Right lobe of liver (tissue), 6 donors: ENCODE measurements around the gene DUSP5. TPM values are rescaled to one million over a fixed set of nuclear protein-coding genes. Genes with fewer than 3 reads are reported as not detected.

Experiments
- ATAC-seq, 4 donors: fragments of 200-7000 bp; cut with Tn5 transposase; one replicate each; pipeline ENCODE4 v1.9.1; 2020; ENCODE audit warnings: mild to moderate bottlenecking in 4 of 4, moderate library complexity in 4 of 4
- DNase-seq, 3 donors: peaks; one replicate each; pipeline ENCODE4 v3.0.0-alpha.2; 2020
- H3K27ac ChIP-seq, 3 donors: fragments of 200-600 bp; one replicate each; pipeline ENCODE4 v1.8.0; 2022
- H3K27me3 ChIP-seq, 2 donors: fragments of 200-600 bp; one replicate each; pipeline ENCODE4 v1.8.0; 2022
- H3K36me3 ChIP-seq, 4 donors: fragments of 200-600 bp; sonication (generic) in 1 of 4; one replicate each; pipeline versions ENCODE4 v1.5.1 to v1.8.0; 2017 to 2022; ENCODE audit warnings: control low read depth in 1 of 4
- H3K4me1 ChIP-seq, 4 donors: fragments of 200-600 bp; sonication (generic) in 1 of 4; one replicate each; pipeline versions ENCODE4 v1.5.1 to v1.8.0; 2017 to 2022; ENCODE audit warnings: control low read depth in 1 of 4
- H3K4me3 ChIP-seq, 3 donors: fragments of 200-600 bp; one replicate each; pipeline ENCODE4 v1.8.0; 2022
- H3K9me3 ChIP-seq, 4 donors: fragments of 200-600 bp; sonication (generic) in 1 of 4; one replicate each; pipeline versions ENCODE4 v1.5.1 to v1.8.0; 2017 to 2022; ENCODE audit warnings: control low read depth in 1 of 4
- CTCF ChIP-seq, 4 donors: fragments of 200-600 bp in 3 of 4; fragments of 450-650 bp in 1 of 4; IDR thresholded peaks; one replicate each; pipeline versions ENCODE4 v1.5.1 to v1.8.0; 2016 to 2022; ENCODE audit warnings: antibody characterized with exemption in 4 of 4, mild to moderate bottlenecking in 2 of 4
- POLR2A ChIP-seq: fragments of 450-650 bp; IDR thresholded peaks from one replicate; pipeline ENCODE4 v1.6.1; 2017; ENCODE audit warnings: antibody characterized with exemption, mild to moderate bottlenecking
- WGBS: methylation state at CpG from one replicate; pipeline ENCODE4 v1.1.6; 2018; ENCODE audit warnings: low coverage, low lambda C conversion rate; ENCODE audit not compliant: insufficient coverage; ENCODE audit errors: missing lambda C conversion rate; 5-methylcytosine and 5-hydroxymethylcytosine counted together
- intact Hi-C, 2 donors: fragments of 100-400 bp; cut with DNase I; formaldehyde crosslinking; loops; one replicate each; pipeline versions ENCODE4 v1.11.2 to v1.14.1; 2022
- long read RNA-seq: library from polyadenylated mRNA; unstranded; transcript quantifications from one replicate; pipeline ENCODE4 v2.0.0, GENCODE V29; 2019
- total RNA-seq, 6 experiments: library from RNA; depleted of rRNA in 2 of 6; stranded (reverse); fragments of >200 nt in 2 of 6; fragmentation: NEBNext Ultra II Directional in 3 of 6; extraction: Animal tissue kit (Norgen Biotek cat#: 25700) in 3 of 6; gene quantifications; one replicate each; pipeline versions ENCODE4 v1.1.0 to v1.2.4, GENCODE V29; 2016 to 2023
- donor health status: DM: no; HTN: yes; CAD: no.
- donor health status: DM: no; HTN: no; CAD: no.
- donor health status: DM: no; HTN: no; CAD: no.
- donor health status: DM: no; HTN: yes; CAD: no.
- donor health status: DM: no; HTN: yes; CAD: no.

DUSP5 gene, protein sequence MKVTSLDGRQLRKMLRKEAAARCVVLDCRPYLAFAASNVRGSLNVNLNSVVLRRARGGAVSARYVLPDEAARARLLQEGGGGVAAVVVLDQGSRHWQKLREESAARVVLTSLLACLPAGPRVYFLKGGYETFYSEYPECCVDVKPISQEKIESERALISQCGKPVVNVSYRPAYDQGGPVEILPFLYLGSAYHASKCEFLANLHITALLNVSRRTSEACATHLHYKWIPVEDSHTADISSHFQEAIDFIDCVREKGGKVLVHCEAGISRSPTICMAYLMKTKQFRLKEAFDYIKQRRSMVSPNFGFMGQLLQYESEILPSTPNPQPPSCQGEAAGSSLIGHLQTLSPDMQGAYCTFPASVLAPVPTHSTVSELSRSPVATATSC
- 10 to 100 TPM in 3 of 6 experiments, 1 to 10 TPM in 3; 2.3 to 47.7 (median 10.8) TPM for total RNA-seq
- long read RNA-seq, result 0 reads

DNA sequence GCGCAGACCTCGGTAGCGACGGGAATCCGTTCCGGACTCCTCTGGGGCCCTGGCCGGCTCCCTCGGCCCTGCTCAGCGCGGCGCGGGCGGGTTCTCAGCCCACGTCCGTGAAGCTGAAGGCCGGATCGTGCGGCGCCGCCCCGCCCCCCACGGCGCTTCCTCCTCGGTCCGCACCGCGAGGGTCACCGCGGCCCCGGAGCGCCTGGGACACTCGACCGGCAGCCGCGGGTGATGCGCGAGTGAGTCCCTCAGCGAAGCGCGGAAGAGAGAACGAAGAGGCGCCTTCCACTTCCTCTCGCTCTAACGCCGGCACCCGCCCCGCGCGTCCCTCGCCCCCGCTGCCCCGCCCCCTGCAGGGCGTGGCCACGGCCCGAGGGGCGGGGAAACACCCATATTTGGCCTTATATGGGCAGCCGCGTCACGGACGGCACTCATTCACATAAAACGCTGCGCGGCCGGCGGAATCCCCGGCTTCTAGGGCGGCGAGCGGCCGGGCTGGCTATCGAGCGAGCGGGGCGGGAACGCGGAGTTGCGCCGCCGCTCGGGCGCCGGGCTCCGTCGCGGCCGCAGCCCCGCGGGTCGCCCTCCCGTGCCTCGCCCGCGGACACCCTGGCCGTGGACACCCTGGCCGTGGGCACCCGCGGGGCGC lies at the start of gene DUSP5:
Gene DUSP5, plus strand, starts transcription at position 470 of the 649 bp plus-strand sequence. CDS start 215 bp downstream, outside the sequence.
- H3K27me3 ChIP-seq, result no peaks in the 10 kb centered on the region

DNA sequence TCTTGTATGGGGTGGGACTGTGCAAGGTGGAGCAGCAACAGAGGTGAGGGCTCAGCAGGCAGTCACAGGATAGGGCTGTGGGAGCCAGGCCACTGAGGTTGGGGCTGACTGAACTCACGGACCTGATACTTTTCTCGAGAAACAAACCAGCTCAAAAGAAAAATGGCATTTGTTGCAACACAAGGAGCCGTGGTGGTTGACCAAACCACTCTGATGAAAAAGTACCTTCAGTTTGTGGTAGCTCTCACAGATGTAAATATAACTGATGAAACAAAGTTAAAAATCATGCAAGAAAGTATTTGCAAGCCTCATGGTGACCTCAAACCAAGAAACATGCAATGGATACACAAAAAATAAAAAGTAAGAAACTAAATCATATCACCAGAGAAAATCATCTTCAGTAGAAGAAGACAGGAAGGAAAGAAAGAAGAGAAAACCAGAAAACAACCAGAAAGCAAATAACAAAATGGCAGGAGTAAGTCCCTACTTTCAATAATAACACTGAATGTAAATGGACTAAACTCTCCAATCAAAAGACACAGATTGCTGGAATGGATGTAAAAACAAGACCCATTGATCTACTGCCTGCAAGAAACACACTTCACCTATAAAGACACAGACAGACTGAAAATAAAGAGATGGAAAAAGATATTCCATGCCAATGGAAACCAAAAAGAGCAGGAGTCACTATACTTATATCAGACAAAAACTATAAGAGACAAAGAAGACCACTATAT lies 48.9 kb upstream of the DUSP5 start:
- ATAC-seq (no peak), DNase-seq (peak in 2 of 3 donors; percentile 12 to 13)
- H3K27me3 ChIP-seq, result no peaks in the 10 kb centered on the region
- WGBS, result 83% methylated on average over 3 of the region's 3 CpGs
- intact Hi-C loops, result no loop called here
- H3K9me3 ChIP-seq, result no peaks in the 10 kb centered on the region
- H3K36me3 ChIP-seq, result no peaks in the 10 kb centered on the region
- TF ChIP-seq POLR2A (no peak), CTCF (IDR thresholded peaks at IDR 0.05) (no peak)
- no peaks in the 10 kb centered on the region for H3K4me1 ChIP-seq
- no peak overlapping the region for H3K4me3 ChIP-seq
- no peak overlapping the region for H3K27ac ChIP-seq

More for the DNA sequence above, at the start of gene DUSP5:
- Histone ChIP-seq H3K27ac (peak within 1 kb of the TSS; percentile 75 to 94 (median 79)), H3K4me3 (peak within 1 kb of the TSS; percentile 70 to 91 (median 90)), H3K9me3 (no peaks in the 10 kb centered on the region), H3K4me1 (peaks cover 0 to 10% (median 3%) of the 10 kb centered on the region in 4 donors), H3K36me3 (no peaks in the 10 kb centered on the region)
- 0% methylated on average over 4 of the region's 98 CpGs for WGBS
- peak; percentile 93 to 96 (median 95) for DNase-seq
- TF ChIP-seq CTCF (IDR thresholded peaks at IDR 0.05) (peak in 1 of 4 donors; percentile 10), POLR2A (peak; percentile 99)
- intact Hi-C loops, result no loop called here
- ATAC-seq, result peak; percentile 84 to 96 (median 94)

GRCh38 chr10:110455446-110455845 lies 42.3 kb upstream of the DUSP5 start:
- 53% methylated on average over 3 of the region's 3 CpGs for WGBS
- intact Hi-C loops, result no loop called here
- DNase-seq, result no peak

More at GRCh38 chr10:110455446-110455845, 42.3 kb upstream of the DUSP5 start:
- Histone ChIP-seq H3K27me3 (no peaks in the 10 kb centered on the region), H3K27ac (peak overlapping the region in 1 of 3 donors; percentile 63), H3K36me3 (no peaks in the 10 kb centered on the region), H3K4me3 (no peak overlapping the region), H3K9me3 (no peaks in the 10 kb centered on the region), H3K4me1 (peaks cover 0 to 19% (median 3%) of the 10 kb centered on the region in 4 donors)
- TF ChIP-seq CTCF (IDR thresholded peaks at IDR 0.05) (no peak), POLR2A (no peak)
- ATAC-seq, result no peak
